HUES64 (cell line): ENCODE measurements around the gene MAST4.

ENCODE experiments used
- H3K27ac ChIP-seq: 2 replicates; pipeline ENCODE4 v1.7.0; 2013; ENCODE audit warnings: low read depth, low read length, inconsistent platforms
- H3K27me3 ChIP-seq: 2 replicates; pipeline ENCODE4 v1.6.1; 2013; ENCODE audit warnings: mild to moderate bottlenecking, low read length; ENCODE audit not compliant: insufficient read depth
- H3K36me3 ChIP-seq: 2 replicates; pipeline ENCODE4 v1.6.1; 2013; ENCODE audit warnings: mild to moderate bottlenecking, low read length; ENCODE audit not compliant: insufficient read depth
- H3K4me1 ChIP-seq: 2 replicates; pipeline ENCODE4 v1.6.1; 2013; ENCODE audit warnings: mild to moderate bottlenecking, low read length, moderate library complexity; ENCODE audit not compliant: insufficient read depth
- H3K4me3 ChIP-seq: 2 replicates; pipeline ENCODE4 v1.5.1; 2013; ENCODE audit warnings: mild to moderate bottlenecking, low read length, moderate library complexity
- H3K9ac ChIP-seq: 2 replicates; pipeline ENCODE4 v1.6.1; 2013; ENCODE audit warnings: mild to moderate bottlenecking, low read depth, low read length
- H3K9me3 ChIP-seq: 2 replicates; pipeline ENCODE4 v1.6.1; 2013; ENCODE audit warnings: low read depth, low read length; ENCODE audit not compliant: insufficient read depth
- WGBS: fragments of 150-250, 120-280 bp; methylation state at CpG from one replicate; pipeline ENCODE4 v1.1.7; 2013; ENCODE audit warnings: missing lambda C conversion rate; 5-methylcytosine and 5-hydroxymethylcytosine counted together

MAST4 gene

DNA sequence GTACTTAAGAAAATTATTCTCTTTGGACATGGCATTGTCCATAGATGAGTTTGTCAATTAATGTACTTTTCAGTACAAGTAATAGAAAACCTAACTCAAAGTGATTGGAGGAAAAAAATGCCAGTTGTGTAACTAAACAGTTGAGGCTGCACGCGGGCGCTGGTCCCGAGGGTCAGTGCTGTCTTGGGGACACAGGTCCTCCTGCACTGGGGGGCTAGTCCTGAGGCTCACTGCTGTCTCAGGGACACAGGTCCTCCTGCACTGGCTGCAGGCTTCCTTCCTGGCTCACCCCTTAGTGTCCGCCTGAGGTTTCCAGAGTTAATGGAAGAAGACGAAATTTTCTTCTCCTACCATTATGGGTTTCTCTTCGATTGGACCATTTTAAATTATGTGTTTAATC, 319.3 kb downstream of the MAST4 start:
- 93% methylated on average over 4 of the region's 7 CpGs for WGBS
- no peaks in the 10 kb centered on the region for H3K4me1 ChIP-seq
- H3K9me3 ChIP-seq: no peaks in the 10 kb centered on the region
- H3K4me3 ChIP-seq: no peak overlapping the region
- H3K27me3 ChIP-seq: no peaks in the 10 kb centered on the region
- H3K9ac ChIP-seq: no peak overlapping the region
- H3K36me3 ChIP-seq: no peaks in the 10 kb centered on the region
- no peak overlapping the region for H3K27ac ChIP-seq

DNA sequence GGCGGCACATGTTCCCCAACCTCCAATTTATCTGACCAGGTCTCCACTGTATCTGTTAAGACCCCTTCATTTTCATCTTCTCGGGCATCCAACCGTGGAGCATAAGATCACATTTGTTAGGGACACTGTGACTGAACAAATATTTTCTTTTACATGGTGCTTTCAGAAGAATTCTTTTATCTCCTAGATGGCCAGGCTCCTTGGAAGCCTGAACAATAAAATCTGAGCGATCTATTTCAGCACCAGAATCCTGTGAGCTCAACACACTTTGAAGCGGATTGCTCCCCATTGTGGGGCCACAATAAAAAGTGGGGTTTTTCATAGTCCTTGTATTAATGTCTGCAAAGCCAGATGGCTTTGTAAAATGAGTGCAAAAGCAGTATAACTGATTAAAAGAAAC, 326.7 kb downstream of the MAST4 start:
- 83% methylated on average over 5 of the region's 5 CpGs for WGBS
- H3K4me3 ChIP-seq: no peak overlapping the region
- no peaks in the 10 kb centered on the region for H3K36me3 ChIP-seq
- H3K4me1 ChIP-seq: no peaks in the 10 kb centered on the region
- no peak overlapping the region for H3K9ac ChIP-seq
- H3K27ac ChIP-seq: no peak overlapping the region
- H3K27me3 ChIP-seq: no peaks in the 10 kb centered on the region
- H3K9me3 ChIP-seq: no peaks in the 10 kb centered on the region

DNA sequence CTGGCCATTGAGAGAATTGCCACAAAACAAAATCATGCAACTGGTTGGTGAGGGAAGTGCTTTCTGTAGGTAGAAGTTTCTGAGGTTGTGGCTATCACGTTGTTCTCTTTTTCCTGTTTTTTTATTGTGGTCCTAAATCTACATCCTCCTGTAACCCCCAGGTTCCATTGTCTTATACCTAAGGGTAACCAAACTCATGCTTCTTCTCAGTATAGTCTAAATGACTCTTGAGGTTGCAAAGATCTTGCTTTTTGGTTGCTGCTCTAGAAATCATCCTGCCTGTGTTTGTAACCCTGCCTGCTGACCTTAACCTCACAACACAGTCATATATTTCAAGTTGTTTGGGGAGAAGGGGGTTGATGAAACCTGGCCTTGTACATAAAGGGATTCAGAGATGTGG, 327.3 kb downstream of the MAST4 start:
- Histone ChIP-seq H3K27ac (no peak overlapping the region), H3K9me3 (no peaks in the 10 kb centered on the region), H3K27me3 (no peaks in the 10 kb centered on the region), H3K4me3 (no peak overlapping the region), H3K9ac (no peak overlapping the region), H3K36me3 (no peaks in the 10 kb centered on the region), H3K4me1 (no peaks in the 10 kb centered on the region)
- 67% methylated on average over 1 of the region's 1 CpG for WGBS

DNA sequence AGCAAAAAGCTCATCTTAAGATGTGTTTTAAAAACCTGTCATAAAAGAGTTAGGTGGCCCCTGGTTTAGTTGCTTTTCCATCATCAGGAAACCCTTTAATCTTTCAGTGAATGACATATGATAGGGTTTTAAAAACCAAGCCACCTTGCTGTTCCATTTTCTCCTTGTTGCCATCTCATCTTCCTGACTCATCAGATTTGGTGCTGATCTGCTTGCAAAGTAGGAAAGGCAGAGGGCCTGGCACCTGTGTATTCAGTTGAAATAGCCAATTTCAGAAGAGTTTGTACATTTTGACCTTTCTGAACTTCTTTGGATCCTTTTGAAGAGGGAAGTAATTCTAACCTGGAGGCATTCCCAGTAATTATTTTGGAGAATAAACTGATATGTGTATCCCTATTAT, 327.7 kb downstream of the MAST4 start:
- no peaks in the 10 kb centered on the region for H3K27me3 ChIP-seq
- no peak overlapping the region for H3K27ac ChIP-seq
- H3K9ac ChIP-seq: no peak overlapping the region
- H3K9me3 ChIP-seq: no peaks in the 10 kb centered on the region
- H3K4me3 ChIP-seq: no peak overlapping the region
- H3K4me1 ChIP-seq: no peaks in the 10 kb centered on the region
- no peaks in the 10 kb centered on the region for H3K36me3 ChIP-seq

DNA sequence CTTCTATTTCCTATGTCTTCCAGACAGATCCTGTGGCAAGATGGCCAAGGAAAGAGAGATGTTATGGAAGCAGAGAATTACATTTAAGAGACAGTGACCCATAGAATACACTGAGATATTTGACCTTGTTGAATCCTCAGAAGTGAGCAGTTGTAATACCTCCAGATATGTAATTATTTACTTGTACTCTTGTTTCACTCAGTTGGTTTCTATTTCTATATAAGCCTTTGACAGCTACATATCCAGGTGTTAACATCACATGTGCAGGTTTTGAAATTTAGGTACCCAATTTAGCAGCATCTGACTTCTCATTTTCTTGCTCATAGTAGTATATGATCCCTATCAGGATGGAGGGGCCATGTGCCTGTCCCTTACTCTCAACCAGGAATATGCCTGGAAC, 330.9 kb downstream of the MAST4 start:
- Histone ChIP-seq H3K9ac (no peak overlapping the region), H3K9me3 (no peaks in the 10 kb centered on the region), H3K27ac (no peak overlapping the region), H3K4me3 (no peak overlapping the region), H3K27me3 (no peaks in the 10 kb centered on the region), H3K4me1 (no peaks in the 10 kb centered on the region), H3K36me3 (no peaks in the 10 kb centered on the region)

DNA sequence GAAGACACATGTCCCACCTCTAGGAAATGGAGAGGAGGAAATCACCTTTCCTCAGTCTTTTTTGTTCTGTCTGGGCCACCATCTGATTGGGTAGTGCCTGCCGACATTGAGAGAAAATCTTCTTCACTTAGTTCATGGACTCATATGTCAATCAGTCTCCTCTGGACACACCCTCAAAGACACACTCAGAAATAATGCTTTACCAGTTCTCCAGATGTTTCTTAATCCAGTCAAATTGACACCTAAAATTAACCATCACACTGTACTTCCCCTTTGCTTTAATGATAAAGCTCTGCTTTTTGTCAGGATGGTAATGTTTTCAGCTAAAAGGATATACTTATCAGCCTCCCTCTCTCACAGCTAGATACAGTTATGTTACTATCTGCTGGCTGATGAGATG, 333.1 kb downstream of the MAST4 start:
- no peaks in the 10 kb centered on the region for H3K36me3 ChIP-seq
- no peak overlapping the region for H3K4me3 ChIP-seq
- H3K9ac ChIP-seq: no peak overlapping the region
- no peaks in the 10 kb centered on the region for H3K27me3 ChIP-seq
- H3K27ac ChIP-seq: no peak overlapping the region
- H3K9me3 ChIP-seq: no peaks in the 10 kb centered on the region
- 98% methylated on average over 1 of the region's 1 CpG for WGBS
- H3K4me1 ChIP-seq: no peaks in the 10 kb centered on the region

DNA sequence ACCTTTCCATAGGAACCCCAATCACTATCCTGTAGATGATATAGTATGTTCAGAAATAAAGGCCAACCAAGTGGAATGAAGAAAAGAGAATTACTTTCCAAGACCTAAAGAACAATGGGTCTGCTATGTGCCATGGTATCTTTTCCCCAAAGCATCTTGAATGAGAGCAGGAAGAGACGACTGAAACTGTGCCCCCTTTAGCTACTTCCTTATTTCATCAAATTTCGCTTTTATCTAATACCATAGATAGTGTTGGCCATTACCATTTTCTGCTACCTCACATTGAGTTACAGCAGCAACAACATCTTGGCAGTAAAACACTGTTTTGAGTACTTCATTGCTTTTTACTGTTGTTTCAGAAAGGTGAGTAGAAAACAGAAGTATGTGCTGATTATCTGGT, 333.8 kb downstream of the MAST4 start:
- H3K27me3 ChIP-seq: no peaks in the 10 kb centered on the region
- 91% methylated on average over 2 of the region's 2 CpGs for WGBS
- H3K9ac ChIP-seq: no peak overlapping the region
- H3K4me1 ChIP-seq: no peaks in the 10 kb centered on the region
- H3K36me3 ChIP-seq: no peaks in the 10 kb centered on the region
- no peaks in the 10 kb centered on the region for H3K9me3 ChIP-seq
- no peak overlapping the region for H3K4me3 ChIP-seq
- no peak overlapping the region for H3K27ac ChIP-seq

DNA sequence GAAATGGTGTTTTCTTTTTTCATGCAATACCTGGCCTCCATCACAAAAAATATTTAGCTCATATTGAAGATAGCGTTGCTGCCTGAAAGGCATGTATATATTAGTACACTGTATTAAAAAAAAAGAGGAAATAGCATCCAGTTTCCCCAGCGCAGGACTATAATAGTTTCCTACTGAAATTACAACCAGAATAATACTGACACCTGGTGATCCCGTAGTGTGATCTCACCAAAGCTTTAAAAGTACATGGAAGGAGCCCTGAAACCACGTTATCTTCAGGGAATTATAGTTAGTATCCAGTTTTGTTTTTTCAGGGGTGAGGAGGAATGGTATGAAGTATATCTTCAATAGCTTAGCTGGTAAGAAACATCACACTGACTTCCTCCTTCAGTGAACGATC, 335.5 kb downstream of the MAST4 start:
- Histone ChIP-seq H3K36me3 (no peaks in the 10 kb centered on the region), H3K4me3 (no peak overlapping the region), H3K9me3 (no peaks in the 10 kb centered on the region), H3K27me3 (no peaks in the 10 kb centered on the region), H3K9ac (no peak overlapping the region), H3K27ac (no peak overlapping the region), H3K4me1 (no peaks in the 10 kb centered on the region; the same call in 1 of the 2 replicates)
- 96% methylated on average over 5 of the region's 5 CpGs for WGBS

DNA sequence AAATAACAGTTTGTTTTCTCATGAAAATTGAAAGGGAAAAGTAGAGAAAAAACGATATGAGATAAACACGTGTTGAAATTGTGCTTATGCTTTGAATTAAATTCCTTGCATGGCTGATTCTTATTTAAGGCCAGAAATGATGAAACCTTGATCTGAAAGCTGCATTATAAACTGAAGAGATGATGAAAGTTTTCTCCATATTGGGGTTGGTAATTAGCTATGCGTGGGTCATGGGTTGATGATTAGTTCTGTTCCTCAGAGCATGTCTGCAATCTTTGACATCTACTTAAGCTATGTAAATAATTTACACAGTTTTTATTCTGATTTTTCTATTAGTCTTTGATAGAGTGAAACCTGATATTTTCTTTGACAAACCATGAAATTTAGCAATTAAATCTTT, 336.3 kb downstream of the MAST4 start:
- Histone ChIP-seq H3K9ac (no peak overlapping the region), H3K27me3 (no peaks in the 10 kb centered on the region), H3K4me3 (no peak overlapping the region), H3K9me3 (no peaks in the 10 kb centered on the region), H3K27ac (no peak overlapping the region), H3K36me3 (no peaks in the 10 kb centered on the region), H3K4me1 (no peaks in the 10 kb centered on the region; the same call in 1 of the 2 replicates)
- 92% methylated on average over 3 of the region's 3 CpGs for WGBS

DNA sequence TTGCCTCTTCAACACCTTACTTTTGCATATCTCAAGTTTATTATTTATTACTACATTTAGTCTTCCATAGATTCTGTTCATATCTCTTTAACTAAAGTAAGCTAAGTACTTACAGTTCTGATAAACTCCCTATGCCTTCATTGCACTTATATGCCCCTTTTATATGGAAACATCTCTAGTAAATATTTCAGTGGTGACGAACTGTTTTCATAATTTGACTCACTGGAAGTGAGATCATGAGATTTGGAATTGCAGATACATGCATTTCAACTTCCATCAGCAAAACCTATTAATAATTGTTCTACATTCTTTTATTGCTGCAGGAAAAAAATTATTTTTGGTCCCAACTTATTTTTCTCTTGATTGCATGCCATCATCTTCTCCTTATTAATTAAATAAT, 336.9 kb downstream of the MAST4 start:
- Histone ChIP-seq H3K27me3 (no peaks in the 10 kb centered on the region), H3K36me3 (no peaks in the 10 kb centered on the region), H3K9ac (no peak overlapping the region), H3K4me3 (no peak overlapping the region), H3K27ac (no peak overlapping the region), H3K9me3 (no peaks in the 10 kb centered on the region), H3K4me1 (no peaks in the 10 kb centered on the region; the same call in 1 of the 2 replicates)
- WGBS: no CpG with 5 or more reads among the region's 1 CpG

DNA sequence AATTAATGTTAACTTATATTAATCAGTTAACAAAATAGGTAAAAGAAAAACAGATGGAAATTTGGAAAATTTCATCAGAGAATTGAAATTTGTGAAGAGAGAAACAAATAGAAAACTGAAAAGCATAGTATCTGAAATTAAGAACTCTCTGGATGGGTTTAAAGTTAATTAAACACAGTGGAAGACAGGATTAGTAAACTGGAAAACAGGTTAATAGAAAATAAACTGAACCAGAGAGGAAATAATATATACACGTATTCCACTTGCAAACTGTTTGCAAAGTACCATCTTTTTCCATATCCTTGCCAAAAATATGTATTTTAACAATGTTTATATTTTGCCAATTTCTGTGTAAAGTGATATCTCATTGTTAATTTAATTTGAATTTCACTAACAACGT, 342.9 kb downstream of the MAST4 start:
- H3K27me3 ChIP-seq: no peaks in the 10 kb centered on the region
- no peak overlapping the region for H3K27ac ChIP-seq
- H3K4me1 ChIP-seq: no peaks in the 10 kb centered on the region; the same call in 1 of the 2 replicates
- H3K9ac ChIP-seq: no peak overlapping the region
- H3K9me3 ChIP-seq: peaks cover 9% of the 10 kb centered on the region
- no peak overlapping the region for H3K4me3 ChIP-seq
- H3K36me3 ChIP-seq: no peaks in the 10 kb centered on the region
- WGBS: 100% methylated on average over 1 of the region's 2 CpGs
